ENCODE measurements around the gene VWA7.
"Not testable (repeated sequence)": the region's sequence is repeated elsewhere in the genome, so short reads cannot be mapped to it uniquely, and the experiment has no call there.

The VWA7 gene

DNA sequence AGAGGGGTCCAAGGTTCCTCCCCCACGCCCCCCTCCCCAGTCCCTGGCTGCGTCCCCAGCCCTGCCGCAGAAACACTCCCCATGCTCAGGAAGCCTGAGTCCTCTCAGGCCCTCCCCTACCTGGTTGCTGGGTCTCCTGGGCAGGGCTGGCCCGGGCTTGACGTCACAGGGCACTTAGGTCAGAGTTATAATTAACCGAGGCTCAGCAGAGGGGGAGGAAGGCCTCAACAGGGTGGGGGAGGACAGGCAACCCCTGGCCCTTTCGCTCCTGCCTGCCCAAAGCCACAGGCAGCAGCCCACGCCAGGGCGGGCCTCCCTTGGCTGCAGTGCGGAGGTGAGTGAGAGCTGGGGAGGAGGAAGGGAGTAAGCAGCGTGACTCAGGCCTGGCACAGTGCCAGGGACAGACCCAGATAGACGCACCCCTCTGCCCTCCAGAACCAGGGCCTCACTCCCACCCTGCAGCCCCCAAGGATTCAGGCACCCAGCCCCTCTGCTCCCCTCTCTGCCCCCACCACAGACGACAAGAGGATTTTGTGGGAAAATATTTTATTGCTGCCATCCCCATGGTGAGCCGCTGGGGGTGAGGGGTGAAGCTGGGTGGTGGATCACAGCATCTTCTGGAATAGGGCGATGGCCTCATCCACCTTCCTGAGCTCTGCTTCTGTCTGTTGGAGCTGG lies at the start of gene VWA7:
TSS of gene VWA7 (minus strand) at position 340 of the 678 bp plus-strand sequence. CDS start 549 bp downstream, outside the sequence.
- peak; percentile 82 to 90 (median 86) for DNase-seq

- peak in 1 of 3 donors; percentile 71 for DNase-seq
Measured at GRCh38 chr6:31826793-31827285, 49.7 kb upstream of the VWA7 start.

DNA sequence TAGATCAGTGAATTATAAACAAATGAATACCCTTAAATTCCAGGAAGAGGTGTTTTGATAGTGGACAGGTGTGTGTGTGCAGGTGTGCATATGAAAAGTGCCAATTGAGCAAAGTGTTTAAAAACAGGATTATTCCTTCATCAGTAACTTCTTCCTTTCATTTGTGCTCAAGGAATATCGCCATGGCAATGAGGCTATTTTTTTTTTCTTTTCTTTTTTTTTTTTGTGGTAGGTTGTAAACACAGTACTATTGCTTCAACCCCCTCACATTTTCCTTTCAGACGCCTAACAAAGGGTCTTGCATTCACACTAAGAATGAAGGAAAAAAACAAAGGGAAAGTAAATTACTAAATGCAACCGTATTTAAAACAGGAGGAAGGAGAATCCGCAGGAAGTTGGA lies 48.4 kb upstream of the VWA7 start:
- DNase-seq, result no peak

- peak; percentile 22 to 44 (median 37) for DNase-seq
Measured at GRCh38 chr6:31823592-31824196, 46.6 kb upstream of the VWA7 start.

DNA sequence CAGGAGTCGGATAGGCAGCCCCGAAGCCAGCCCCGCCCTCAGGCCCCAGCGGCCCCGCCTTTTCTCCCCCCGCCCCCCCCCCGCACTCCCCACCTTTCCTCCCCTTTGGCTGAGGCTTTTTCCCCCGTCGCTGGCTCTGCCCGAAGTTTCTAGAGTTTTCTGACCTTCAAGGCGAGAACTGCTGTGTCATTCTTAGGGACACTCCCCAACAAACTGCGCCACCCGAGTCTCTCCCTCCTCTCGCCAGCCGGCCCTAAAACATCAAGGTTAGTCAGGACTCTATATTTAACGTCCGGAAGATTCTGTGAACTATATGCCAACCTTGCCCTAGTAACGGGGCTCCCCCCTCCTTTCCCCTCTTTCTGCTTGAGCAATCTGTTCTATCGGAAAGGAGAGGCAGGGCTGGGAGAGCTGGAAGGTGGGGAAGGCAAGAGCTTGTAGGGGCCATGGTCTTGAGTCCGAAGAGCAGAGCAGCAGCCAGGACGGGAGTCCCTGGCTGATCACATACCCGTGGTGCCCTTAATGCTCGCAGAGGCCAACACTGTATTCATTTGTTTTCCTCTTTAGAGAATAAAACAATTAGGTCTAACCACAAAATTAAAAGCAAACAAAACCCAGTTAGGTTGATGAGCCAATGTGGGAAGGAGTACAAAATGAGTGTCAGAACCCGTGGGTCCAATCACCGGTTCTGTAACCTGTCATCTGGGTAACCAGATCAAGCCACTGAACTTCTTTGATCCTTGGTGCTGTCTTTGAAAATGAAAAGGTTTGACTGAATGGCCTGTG lies 45.1 kb upstream of the VWA7 start:
- peak; percentile 92 to 97 (median 93) for DNase-seq

DNA sequence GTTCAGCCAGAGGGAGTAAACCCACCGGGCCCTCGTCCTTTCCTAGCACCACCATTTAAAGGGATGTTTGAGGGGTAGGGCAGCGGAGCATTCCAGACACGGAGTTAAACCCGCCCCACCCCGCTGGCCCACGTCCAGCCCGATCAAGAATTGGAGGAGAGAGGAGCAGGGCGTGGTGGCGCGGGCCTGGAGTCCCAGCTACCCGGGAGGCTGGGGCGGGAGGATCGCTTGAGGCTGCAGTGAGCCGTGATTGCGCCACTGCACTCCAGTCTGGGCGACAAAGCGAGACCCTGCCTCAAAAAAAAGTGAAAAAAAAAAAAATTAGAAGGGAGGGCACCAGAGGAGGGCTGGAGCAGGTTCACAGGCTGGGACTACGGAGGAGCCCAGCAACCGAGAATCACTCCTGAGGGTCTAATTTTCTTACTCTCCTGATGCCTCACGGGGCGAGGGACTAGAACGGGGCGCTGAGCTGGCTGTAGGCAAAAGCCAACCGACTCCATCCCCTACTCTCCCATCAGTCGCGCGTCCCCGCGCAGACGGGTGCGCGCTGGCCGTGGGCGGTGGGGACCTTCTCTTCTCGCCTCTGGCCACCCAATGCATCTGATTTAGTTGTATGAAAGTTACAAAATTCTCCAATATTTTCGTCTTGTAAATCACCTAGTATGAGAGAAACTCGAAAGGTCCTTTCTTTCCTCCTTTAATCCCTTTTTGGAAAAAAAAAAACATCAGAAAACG lies 44.3 kb upstream of the VWA7 start:
- peak; percentile 76 to 87 (median 78) for DNase-seq

GRCh38 chr6:31820399-31820798 lies 43.3 kb upstream of the VWA7 start:
- not testable (repeated sequence) for DNase-seq

DNA sequence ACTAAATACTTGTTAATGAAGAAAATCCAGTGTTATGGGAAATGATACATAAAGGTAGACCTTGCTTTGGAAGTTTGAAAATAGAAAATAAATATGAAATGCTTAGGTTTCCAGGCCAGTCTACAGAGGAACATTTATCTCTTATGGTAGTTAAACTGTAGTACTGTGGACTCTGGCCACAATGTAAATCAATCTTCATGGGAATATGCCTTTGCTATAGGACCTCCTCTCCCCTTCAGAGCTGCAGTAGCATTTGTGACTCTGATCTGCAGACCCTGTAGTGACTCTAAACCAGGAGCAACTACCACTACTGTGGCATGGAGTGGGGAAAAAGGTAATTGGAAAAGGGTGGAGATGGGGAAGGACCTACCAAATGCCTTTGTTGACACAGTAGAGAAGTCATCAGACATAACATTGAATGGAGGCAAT lies 42.8 kb upstream of the VWA7 start:
- DNase-seq, result no peak

GRCh38 chr6:31817929-31818511 lies 40.9 kb upstream of the VWA7 start:
- not testable (repeated sequence) for DNase-seq

DNA sequence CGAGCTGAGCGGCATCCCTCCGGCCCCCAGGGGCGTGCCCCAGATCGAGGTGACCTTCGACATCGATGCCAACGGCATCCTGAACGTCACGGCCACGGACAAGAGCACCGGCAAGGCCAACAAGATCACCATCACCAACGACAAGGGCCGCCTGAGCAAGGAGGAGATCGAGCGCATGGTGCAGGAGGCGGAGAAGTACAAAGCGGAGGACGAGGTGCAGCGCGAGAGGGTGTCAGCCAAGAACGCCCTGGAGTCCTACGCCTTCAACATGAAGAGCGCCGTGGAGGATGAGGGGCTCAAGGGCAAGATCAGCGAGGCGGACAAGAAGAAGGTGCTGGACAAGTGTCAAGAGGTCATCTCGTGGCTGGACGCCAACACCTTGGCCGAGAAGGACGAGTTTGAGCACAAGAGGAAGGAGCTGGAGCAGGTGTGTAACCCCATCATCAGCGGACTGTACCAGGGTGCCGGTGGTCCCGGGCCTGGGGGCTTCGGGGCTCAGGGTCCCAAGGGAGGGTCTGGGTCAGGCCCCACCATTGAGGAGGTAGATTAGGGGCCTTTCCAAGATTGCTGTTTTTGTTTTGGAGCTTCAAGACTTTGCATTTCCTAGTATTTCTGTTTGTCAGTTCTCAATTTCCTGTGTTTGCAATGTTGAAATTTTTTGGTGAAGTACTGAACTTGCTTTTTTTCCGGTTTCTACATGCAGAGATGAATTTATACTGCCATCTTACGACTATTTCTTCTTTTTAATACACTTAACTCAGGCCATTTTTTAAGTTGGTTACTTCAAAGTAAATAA lies 40.2 kb upstream of the VWA7 start:
- peak in 2 of 3 donors; percentile 68 to 73 for DNase-seq

DNA sequence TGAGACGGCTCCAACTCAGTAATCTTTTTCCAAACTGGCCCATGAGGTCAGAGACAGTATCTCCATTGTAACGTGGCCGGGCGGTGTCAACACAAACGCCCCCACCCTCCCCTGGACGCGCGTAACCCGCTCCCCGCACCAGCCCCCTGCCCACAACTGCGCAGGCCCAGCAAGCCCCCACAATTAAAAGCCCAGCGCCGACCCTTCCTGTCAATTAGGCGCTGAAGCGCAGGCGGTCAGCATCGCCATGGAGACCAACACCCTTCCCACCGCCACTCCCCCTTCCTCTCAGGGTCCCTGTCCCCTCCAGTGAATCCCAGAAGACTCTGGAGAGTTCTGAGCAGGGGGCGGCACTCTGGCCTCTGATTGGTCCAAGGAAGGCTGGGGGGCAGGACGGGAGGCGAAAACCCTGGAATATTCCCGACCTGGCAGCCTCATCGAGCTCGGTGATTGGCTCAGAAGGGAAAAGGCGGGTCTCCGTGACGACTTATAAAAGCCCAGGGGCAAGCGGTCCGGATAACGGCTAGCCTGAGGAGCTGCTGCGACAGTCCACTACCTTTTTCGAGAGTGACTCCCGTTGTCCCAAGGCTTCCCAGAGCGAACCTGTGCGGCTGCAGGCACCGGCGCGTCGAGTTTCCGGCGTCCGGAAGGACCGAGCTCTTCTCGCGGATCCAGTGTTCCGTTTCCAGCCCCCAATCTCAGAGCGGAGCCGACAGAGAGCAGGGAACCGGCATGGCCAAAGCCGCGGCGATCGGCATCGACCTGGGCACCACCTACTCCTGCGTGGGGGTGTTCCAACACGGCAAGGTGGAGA lies 38.1 kb upstream of the VWA7 start, which contains the start of the genes HSPA1A and HSPA1L:
TSS of gene HSPA1A (plus strand) at position 519 of the 814 bp plus-strand sequence. CDS start at position 733, 214 bp downstream.
TSS of gene HSPA1L (minus strand) at position 259 of the 814 bp plus-strand sequence. CDS start 3,311 bp downstream, outside the sequence.
- DNase-seq, result peak; percentile 94 to 97 (median 96)

DNA sequence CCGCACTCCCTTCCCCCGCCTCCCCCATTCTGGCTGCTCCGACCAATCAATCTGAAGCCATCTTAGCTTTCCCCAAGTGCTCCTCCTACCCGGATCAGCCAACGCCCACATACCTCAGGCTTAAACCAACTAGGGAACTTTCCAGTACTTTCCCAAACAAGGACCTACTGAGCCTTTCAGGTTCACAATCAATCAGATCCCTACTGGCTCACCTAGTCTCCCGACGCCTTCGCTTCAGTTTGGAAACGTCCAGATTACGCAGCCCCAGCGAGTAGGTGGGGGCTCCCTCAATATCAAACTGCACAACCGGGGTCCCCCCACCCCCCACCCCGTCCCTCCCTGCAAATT lies 37.5 kb upstream of the VWA7 start:
- DNase-seq, result peak; percentile 97 to 99 (median 98)

GRCh38 chr6:31813465-31813849 lies 36.3 kb upstream of the VWA7 start:
- no peak for DNase-seq

DNA sequence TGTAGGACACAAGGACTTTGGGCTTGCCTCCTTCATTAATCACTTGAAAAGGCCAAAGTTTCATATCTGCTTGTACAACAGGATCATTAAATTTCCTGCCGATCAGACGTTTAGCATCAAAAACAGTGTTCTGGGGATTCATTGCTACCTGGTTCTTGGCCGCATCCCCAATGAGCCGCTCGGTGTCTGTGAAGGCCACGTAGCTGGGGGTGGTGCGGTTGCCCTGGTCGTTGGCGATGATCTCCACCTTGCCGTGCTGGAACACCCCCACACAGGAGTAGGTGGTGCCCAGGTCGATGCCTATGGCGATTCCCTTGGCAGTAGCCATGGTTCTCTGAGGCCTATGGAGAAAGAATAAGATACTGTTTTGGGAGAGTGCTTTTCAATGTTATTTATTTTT lies 34.5 kb upstream of the VWA7 start:
- DNase-seq, result no peak

GRCh38 chr6:31808599-31808998 lies 31.5 kb upstream of the VWA7 start:
- DNase-seq, result not testable (repeated sequence)

DNA sequence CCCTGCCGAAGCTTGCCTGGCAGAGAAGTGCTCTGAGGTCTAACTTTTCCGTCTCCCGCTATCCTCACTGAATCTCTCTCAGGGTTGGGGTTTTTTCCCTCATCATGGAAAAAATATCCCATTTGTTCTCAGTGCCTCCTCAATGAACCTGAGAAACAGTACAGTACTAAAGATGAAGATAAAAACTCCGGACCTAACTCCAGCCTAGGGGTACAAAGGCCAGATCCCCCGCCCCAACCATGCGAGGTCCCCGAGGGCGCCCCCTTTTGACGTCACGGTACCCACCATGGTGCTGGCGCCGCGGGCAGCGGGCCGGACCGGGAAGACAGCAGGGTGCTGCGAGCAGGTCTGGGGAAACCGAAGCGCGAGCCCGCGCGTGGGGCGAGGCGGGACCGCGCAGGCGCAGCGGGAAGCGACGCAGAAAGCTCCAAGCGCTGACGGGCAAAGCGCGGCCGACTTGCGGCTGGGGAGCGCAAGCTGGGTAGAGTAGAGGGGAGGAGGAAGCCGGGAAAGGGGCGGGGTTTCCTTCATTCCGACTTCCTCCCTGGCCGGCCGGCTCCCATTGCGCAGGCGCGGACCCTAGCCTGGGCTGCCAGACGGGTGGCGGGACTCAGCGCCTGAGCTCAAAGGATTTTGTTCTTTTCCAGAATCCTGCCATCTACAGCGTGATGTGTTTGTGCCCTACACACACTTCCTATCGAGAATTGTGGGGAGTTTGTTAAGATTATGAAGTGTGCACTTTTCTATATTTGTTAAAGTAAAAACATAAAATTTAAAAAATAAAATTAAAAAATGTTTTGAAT lies 29.5 kb upstream of the VWA7 start, which contains the start of gene LSM2:
TSS of gene LSM2 (minus strand) at position 497 of the 803 bp plus-strand sequence. CDS start at position 288, 209 bp downstream.
- DNase-seq, result peak; percentile 99

- DNase-seq, result peak in 1 of 3 donors; percentile 18
Measured at GRCh38 chr6:31805939-31806469, 28.9 kb upstream of the VWA7 start.

DNA sequence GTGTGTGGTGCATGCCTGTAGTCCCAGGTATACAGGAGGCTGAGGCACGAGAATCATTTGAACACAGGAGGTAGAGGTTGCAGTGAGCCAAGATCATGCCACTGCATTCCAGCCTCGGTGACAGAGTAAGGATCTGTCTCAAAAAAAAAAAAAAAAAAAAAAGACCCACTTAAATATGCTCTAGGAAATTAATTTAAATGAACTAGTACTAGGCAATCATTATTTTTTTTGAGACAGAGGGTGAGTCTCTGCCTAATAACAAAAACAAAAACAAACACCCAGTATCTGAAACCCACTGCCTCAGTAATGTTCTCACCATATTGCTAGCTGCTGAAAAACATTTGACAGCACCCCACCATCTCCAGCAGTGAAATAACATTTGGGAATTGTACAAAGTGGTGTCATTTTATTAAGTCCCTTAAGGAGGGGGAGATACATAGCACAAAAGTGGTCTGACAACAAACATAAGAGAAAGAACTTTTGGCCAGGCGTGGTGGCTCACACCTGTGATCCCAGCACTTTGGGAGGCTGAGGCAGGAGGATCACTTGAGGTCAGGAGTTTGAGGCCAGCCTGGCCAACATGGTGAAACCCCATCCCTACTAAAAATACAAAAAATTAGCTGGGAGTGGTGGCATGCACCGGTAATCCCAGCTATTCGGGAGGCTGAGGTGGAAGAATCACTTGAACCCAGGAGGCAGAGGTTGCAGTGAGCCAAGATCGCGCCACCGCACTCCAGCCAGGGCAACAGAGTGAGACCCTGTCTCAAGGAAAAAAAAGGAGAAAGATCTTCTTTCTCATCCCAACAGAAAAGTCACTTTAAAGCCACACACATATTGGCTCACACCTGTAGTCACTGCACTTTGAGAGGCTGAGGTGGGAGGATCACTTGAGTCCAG lies 24.2 kb upstream of the VWA7 start:
- not testable (repeated sequence) for DNase-seq

Data from suppressor macrophage treated with lipopolysaccharide for 1 hour (primary cell).